Jurkat, Clone E6-1 (cell line): ENCODE data around the gene SLBP.

Experiments used
- DNase-seq: peaks from one replicate; pipeline ENCODE4 v3.0.0-alpha.2; 2011; ENCODE audit warnings: low read depth, low spot score
- H3K4me3 ChIP-seq: 2 replicates; pipeline ENCODE4 v1.5.1; 2011; ENCODE audit warnings: mild to moderate bottlenecking, low read length, control low read depth, moderate library complexity

Gene SLBP

GRCh38 chr4:1664141-1664540, 48.0 kb downstream of the SLBP start:
- no peak for DNase-seq
- H3K4me3 ChIP-seq = no peak overlapping the region

GRCh38 chr4:1663549-1663948, 48.6 kb downstream of the SLBP start:
- no peak overlapping the region for H3K4me3 ChIP-seq
- DNase-seq = no peak

- no peak for DNase-seq
- no peak overlapping the region for H3K4me3 ChIP-seq
Measured at GRCh38 chr4:1661695-1662094, 50.4 kb downstream of the SLBP start.

- H3K4me3 ChIP-seq = no peak overlapping the region
- DNase-seq = no peak
Measured at GRCh38 chr4:1660948-1661677, 51.0 kb downstream of the SLBP start.

- DNase-seq = no peak
- no peak overlapping the region for H3K4me3 ChIP-seq
Measured at GRCh38 chr4:1659104-1660043, 52.7 kb downstream of the SLBP start.

- DNase-seq = no peak
Measured at GRCh38 chr4:1658581-1658980, 53.5 kb downstream of the SLBP start.

GRCh38 chr4:1658146-1658545, 54.0 kb downstream of the SLBP start:
- H3K4me3 ChIP-seq = no peak overlapping the region
- no peak for DNase-seq

More at GRCh38 chr4:1658581-1658980, 53.5 kb downstream of the SLBP start:
- no peak overlapping the region for H3K4me3 ChIP-seq

GRCh38 chr4:1656986-1657385, 55.1 kb downstream of the SLBP start:
- no peak overlapping the region for H3K4me3 ChIP-seq
- DNase-seq = no peak

GRCh38 chr4:1656132-1656531, 56.0 kb downstream of the SLBP start:
- DNase-seq = no peak
- no peak overlapping the region for H3K4me3 ChIP-seq

GRCh38 chr4:1655676-1656075, 56.4 kb downstream of the SLBP start:
- DNase-seq = no peak
- H3K4me3 ChIP-seq = no peak overlapping the region

- H3K4me3 ChIP-seq = no peak overlapping the region
- DNase-seq = no peak
Measured at GRCh38 chr4:1655081-1655480, 57.0 kb downstream of the SLBP start.

GRCh38 chr4:1654216-1654955, 57.7 kb downstream of the SLBP start:
- no peak overlapping the region for H3K4me3 ChIP-seq
- no peak for DNase-seq

- no peak for DNase-seq
- no peak overlapping the region for H3K4me3 ChIP-seq
Measured at GRCh38 chr4:1653776-1654175, 58.3 kb downstream of the SLBP start.

- DNase-seq = no peak
- no peak overlapping the region for H3K4me3 ChIP-seq
Measured at GRCh38 chr4:1652088-1652487, 60.0 kb downstream of the SLBP start.

GRCh38 chr4:1651609-1652008, 60.5 kb downstream of the SLBP start:
- H3K4me3 ChIP-seq = no peak overlapping the region
- no peak for DNase-seq

- no peak overlapping the region for H3K4me3 ChIP-seq
- DNase-seq = no peak
Measured at GRCh38 chr4:1648962-1649361, 63.2 kb downstream of the SLBP start.

GRCh38 chr4:1647432-1647831, 64.7 kb downstream of the SLBP start:
- no peak for DNase-seq
- no peak overlapping the region for H3K4me3 ChIP-seq

GRCh38 chr4:1646690-1647089, 65.4 kb downstream of the SLBP start:
- no peak for DNase-seq
- no peak overlapping the region for H3K4me3 ChIP-seq

GRCh38 chr4:1644891-1645657, 67.0 kb downstream of the SLBP start:
- DNase-seq = no peak
- H3K4me3 ChIP-seq = no peak overlapping the region
